ENCODE data around the gene TAMM41.

- TF ChIP-seq POLR2A (IDR thresholded peaks at IDR 0.05) (no peak), CTCF (IDR thresholded peaks at IDR 0.05) (no peak)
These were observed 68.4 kb downstream of the TAMM41 start for GRCh38 chr3:11778248-11778647.
